IPS-11a (cell line): ENCODE results near the gene KRT77.

Source experiments
- H3K4me3 ChIP-seq: one replicate; pipeline ENCODE4 v1.5.1; 2013; ENCODE audit warnings: low read depth, low read length, control low read depth

Gene KRT77

GRCh38 chr12:52694151-52694550 is 9.2 kb downstream of the KRT77 start:
- no peak overlapping the region for H3K4me3 ChIP-seq

GRCh38 chr12:52693261-52693660 is 10.1 kb downstream of the KRT77 start:
- H3K4me3 ChIP-seq: no peak overlapping the region

GRCh38 chr12:52692254-52692653 is 11.1 kb downstream of the KRT77 start:
- H3K4me3 ChIP-seq: no peak overlapping the region

- H3K4me3 ChIP-seq: no peak overlapping the region
Measured at GRCh38 chr12:52691841-52692150, 11.5 kb downstream of the KRT77 start.

- peak overlapping the region; percentile 35 for H3K4me3 ChIP-seq
Measured at GRCh38 chr12:52691076-52691840, 12.1 kb downstream of the KRT77 start.

GRCh38 chr12:52690351-52691075 is 12.8 kb downstream of the KRT77 start:
- H3K4me3 ChIP-seq: peak overlapping the region; percentile 35

GRCh38 chr12:52689936-52690335 is 13.4 kb downstream of the KRT77 start:
- H3K4me3 ChIP-seq: no peak overlapping the region

- H3K4me3 ChIP-seq: no peak overlapping the region
Measured at GRCh38 chr12:52689239-52689638, 14.1 kb downstream of the KRT77 start.

- H3K4me3 ChIP-seq: no peak overlapping the region
Measured at GRCh38 chr12:52688481-52688880, 14.8 kb downstream of the KRT77 start.

GRCh38 chr12:52687497-52688385 is 15.6 kb downstream of the KRT77 start:
- no peak overlapping the region for H3K4me3 ChIP-seq

- H3K4me3 ChIP-seq: no peak overlapping the region
Measured at GRCh38 chr12:52686756-52687487, 16.4 kb downstream of the KRT77 start.

- H3K4me3 ChIP-seq: no peak overlapping the region
Measured at GRCh38 chr12:52686063-52686462, 17.3 kb downstream of the KRT77 start.

- H3K4me3 ChIP-seq: no peak overlapping the region
Measured at GRCh38 chr12:52685406-52685890, 17.9 kb downstream of the KRT77 start.

GRCh38 chr12:52684431-52684830 is 18.9 kb downstream of the KRT77 start:
- H3K4me3 ChIP-seq: no peak overlapping the region

GRCh38 chr12:52683575-52684300 is 19.6 kb downstream of the KRT77 start:
- no peak overlapping the region for H3K4me3 ChIP-seq

GRCh38 chr12:52682938-52683574 is 20.3 kb downstream of the KRT77 start:
- H3K4me3 ChIP-seq: no peak overlapping the region

- no peak overlapping the region for H3K4me3 ChIP-seq
Measured at GRCh38 chr12:52682381-52682660, 21.0 kb downstream of the KRT77 start.

- H3K4me3 ChIP-seq: no peak overlapping the region
Measured at GRCh38 chr12:52681526-52682380, 21.6 kb downstream of the KRT77 start.

GRCh38 chr12:52680363-52680762 is 23.0 kb downstream of the KRT77 start, which contains the start of gene KRT1:
Gene KRT1 (minus strand): TSS chr12:52680407. CDS start chr12:52680348, 59 bp downstream.
- H3K4me3 ChIP-seq: no peak within 1 kb of the TSS
